ENCODE results near the gene MMP21.

MMP21 gene

GRCh38 chr10:125775491-125776106 is at the start of gene MMP21:
TSS of gene MMP21 (minus strand) at chr10:125775821. CDS start at chr10:125775821, 0 bp downstream.
- no peak for DNase-seq (ENCODE audit: low spot score)

DNA sequence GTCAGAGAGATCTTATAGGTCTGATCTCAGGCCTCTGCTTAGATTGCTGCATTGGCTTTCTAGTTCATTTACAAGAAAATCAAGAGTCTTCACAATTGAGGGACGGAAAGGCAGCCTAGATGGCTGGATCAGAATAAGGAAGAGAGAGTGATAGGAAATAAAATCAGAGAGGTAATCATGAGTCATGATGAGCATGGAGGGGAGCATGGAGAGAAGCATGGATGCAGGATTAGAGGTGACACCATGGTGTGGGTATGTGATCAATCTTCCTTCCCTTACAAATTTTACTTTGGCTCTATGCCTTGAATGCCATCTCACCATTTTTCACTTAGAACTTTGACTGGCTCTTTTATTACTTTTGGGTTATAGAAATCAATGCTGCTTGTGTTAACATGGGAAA is 49.1 kb upstream of the MMP21 start:
- DNase-seq (ENCODE audit: low spot score), result no peak

GRCh38 chr10:125823663-125824251 is 48.1 kb upstream of the MMP21 start:
- no peak for DNase-seq (ENCODE audit: low spot score)

GRCh38 chr10:125822878-125823662 is 47.4 kb upstream of the MMP21 start, which contains the start of the genes BCCIP and UROS:
TSS of gene BCCIP (plus strand) at chr10:125823546. CDS start at chr10:125823558, 12 bp downstream.
TSS of gene UROS (minus strand) at chr10:125823258. CDS start at chr10:125816499, 6,759 bp downstream.
- peak; percentile 90 for DNase-seq (ENCODE audit: low spot score)

GRCh38 chr10:125820701-125821100 is 45.1 kb upstream of the MMP21 start:
- DNase-seq (ENCODE audit: low spot score), result no peak

GRCh38 chr10:125817337-125817946 is 41.8 kb upstream of the MMP21 start:
- DNase-seq (ENCODE audit: low spot score), result no peak

- DNase-seq (ENCODE audit: low spot score), result no peak
Measured at GRCh38 chr10:125816548-125816947, 40.9 kb upstream of the MMP21 start.

- no peak for DNase-seq (ENCODE audit: low spot score)
Measured at GRCh38 chr10:125815764-125816163, 40.1 kb upstream of the MMP21 start.

GRCh38 chr10:125812128-125812750 is 36.6 kb upstream of the MMP21 start:
- DNase-seq (ENCODE audit: low spot score), result no peak

- DNase-seq (ENCODE audit: low spot score), result no peak
Measured at GRCh38 chr10:125811251-125811650, 35.6 kb upstream of the MMP21 start.

DNA sequence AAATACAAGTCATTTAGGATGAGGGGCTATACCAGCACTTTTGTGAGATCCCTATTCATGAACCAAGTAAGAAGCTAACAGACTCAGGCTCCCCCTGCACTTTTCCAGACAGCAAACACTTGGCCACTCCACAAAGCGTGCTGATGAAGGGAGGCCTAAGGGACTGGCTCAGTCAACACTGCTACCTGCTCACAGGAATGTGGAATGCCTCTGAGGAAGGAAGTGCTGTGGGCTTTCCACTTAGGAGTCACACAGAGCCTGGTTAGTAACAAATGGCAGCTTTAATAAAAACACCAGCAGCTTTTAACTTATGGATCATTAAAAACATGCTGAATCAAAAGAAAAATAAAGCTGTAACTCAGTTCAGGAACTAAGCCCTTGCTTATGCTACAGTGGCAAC is 32.4 kb upstream of the MMP21 start:
- DNase-seq (ENCODE audit: low spot score), result no peak

DNA sequence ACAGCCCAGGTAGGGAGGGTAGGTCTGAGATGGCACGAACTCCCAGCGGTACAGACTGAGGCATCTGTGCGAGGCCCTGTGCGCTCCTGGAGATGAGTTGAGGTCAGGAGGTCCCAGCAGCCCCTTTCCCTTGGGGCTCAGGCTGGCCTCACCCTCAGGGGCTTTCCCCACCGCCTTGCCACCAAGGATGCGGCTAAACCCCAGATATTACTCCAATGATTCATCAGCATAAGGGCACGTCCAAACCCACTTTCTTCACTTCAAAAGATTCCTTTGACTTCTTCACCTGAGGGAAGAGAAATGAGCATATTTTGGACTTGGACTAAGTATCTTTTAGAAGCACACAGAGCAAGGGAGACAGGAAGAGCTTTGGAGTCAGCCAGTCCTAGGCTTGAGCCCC is 27.1 kb upstream of the MMP21 start:
- no peak for DNase-seq (ENCODE audit: low spot score)

- no peak for DNase-seq (ENCODE audit: low spot score)
Measured at GRCh38 chr10:125802131-125802530, 26.5 kb upstream of the MMP21 start.

DNA sequence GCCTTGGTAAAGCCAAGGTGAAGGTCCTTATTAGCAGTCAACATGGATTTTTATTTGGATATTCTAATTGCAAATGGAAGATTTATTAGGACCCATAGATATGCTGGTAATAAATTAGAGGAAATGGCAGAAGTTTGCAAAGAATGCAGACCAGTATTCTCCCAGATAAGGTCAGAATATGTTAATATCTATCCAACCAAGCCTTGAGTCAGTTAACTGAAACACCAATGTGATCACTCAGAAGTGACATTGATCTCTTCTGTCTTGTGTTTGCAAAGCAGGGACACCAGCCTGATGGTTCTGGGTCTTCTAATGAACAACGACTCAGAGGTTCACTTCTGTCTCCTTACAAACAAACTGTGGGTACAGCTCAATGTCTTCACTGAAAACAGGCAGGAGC is 26.0 kb upstream of the MMP21 start:
- no peak for DNase-seq (ENCODE audit: low spot score)

DNA sequence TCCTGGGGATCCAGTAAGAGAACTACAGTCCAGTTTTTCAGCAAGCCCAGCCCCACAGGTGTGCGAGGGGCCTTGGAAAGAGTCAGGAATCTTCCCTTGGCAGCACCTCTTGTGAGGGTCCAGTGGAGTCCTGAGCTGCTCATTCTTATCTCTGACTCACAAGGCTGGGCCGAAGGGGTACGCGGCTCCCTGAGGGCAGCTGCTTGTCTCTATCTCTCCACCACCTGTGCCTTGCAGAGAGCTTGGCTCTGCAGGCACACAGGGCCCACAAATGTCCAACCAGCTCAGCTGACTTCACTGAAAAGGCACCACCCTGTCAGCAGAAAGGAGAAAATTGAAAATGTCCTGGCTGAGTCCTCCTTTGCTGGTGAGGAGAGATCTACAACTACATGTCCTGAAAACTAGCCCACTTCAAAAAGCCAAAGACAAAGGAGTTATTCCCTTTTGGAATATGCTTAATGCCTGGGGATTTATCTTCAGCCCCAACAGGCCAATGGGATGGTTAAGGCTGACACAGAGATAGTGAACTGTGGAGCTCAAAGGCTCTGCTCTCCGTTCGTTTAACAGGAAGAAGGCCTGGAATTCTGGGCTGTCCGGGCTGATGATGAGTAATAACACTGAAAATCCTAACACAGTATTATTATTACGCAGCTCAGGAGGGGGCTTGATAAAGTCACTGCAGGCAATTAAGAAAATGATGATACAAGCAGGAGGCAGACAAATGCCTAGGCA is 24.0 kb upstream of the MMP21 start:
- DNase-seq (ENCODE audit: low spot score), result no peak

- no peak for DNase-seq (ENCODE audit: low spot score)
Measured at GRCh38 chr10:125797994-125798662, 22.5 kb upstream of the MMP21 start.

DNA sequence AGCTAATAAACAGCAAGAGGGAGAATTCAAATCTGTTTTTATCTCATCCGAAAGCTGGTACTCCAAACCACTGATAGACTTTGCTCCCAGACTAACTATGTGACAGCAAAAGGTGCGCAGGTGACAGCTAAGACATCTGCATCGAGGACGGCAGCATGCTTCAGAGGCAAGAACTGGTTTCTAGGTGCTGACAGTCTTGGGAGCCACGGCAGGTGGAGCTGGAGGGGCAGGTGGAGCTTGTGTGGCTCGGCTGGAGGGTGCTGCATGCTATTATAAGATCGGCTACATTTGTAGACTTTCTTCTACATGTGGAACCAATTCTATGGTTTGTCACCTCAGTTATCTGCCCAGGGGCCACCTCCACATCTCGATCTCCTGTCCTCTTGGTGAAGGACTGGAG is 21.8 kb upstream of the MMP21 start:
- DNase-seq (ENCODE audit: low spot score), result no peak

- no peak for DNase-seq (ENCODE audit: low spot score)
Measured at GRCh38 chr10:125795637-125796190, 20.1 kb upstream of the MMP21 start.

- DNase-seq (ENCODE audit: low spot score), result no peak
Measured at GRCh38 chr10:125795128-125795527, 19.5 kb upstream of the MMP21 start.
